H1 (cell line): ENCODE results near the gene LRRC3C. TPM values are rescaled to one million over a fixed set of nuclear protein-coding genes. Genes with fewer than 3 reads are reported as not detected.

ENCODE experiments used
- CTCF ChIA-PET: fragments of 300-600 bp; sonication (Branson Sonifier 250); formaldehyde crosslinking; loops from one replicate; lab custom pipeline; 2021; ENCODE audit not compliant: partially characterized antibody; lab: Charles Lee
- POLR2A ChIA-PET: fragments of 300-600 bp; sonication (Branson Sonifier 250); formaldehyde crosslinking; loops from one replicate; lab custom pipeline; 2021; ENCODE audit warnings: inconsistent platforms; ENCODE audit not compliant: partially characterized antibody; lab: Charles Lee
- DNase-seq, 2 experiments: peaks; one replicate each; pipeline versions ENCODE4 v3.0.0 to v3.0.0-alpha.2; 2010 to 2022; ENCODE audit warnings: low spot score in 2 of 2, low read depth in 1 of 2, mixed read lengths in 1 of 2
- FAIRE-seq: peaks from 2 replicates; lab custom pipeline; 2011; peaks lifted over from hg19 to GRCh38; lab: Jason Lieb, UNC
- H2AFZ ChIP-seq: 2 replicates; pipeline ENCODE4 v1.8.1; 2012; ENCODE audit warnings: low read length, inconsistent platforms
- H2AK5ac ChIP-seq: 2 replicates; pipeline ENCODE4 v1.6.1; 2013; ENCODE audit warnings: low read depth, low read length
- H2BK120ac ChIP-seq: replicated peaks from 2 replicates; pipeline ENCODE3; 2013; ENCODE audit warnings: low read depth, low read length, inconsistent platforms
- H2BK12ac ChIP-seq: 2 replicates; pipeline ENCODE4 v1.6.1; 2013; ENCODE audit warnings: low read depth, low read length
- H2BK15ac ChIP-seq: 2 replicates; pipeline ENCODE4 v1.6.1; 2013; ENCODE audit warnings: low read length
- H2BK20ac ChIP-seq: 2 replicates; pipeline ENCODE4 v1.6.1; 2013; ENCODE audit warnings: low read length
- H2BK5ac ChIP-seq: 2 replicates; pipeline ENCODE4 v1.6.1; 2013; ENCODE audit warnings: low read depth, low read length
- H3K14ac ChIP-seq: 2 replicates; pipeline ENCODE4 v1.6.1; 2013; ENCODE audit warnings: inconsistent platforms; ENCODE audit not compliant: insufficient read length
- H3K18ac ChIP-seq: 2 replicates; pipeline ENCODE4 v1.6.1; 2013; ENCODE audit warnings: low read length; ENCODE audit errors: extremely low read depth
- H3K23ac ChIP-seq: 2 replicates; pipeline ENCODE4 v1.6.1; 2013; ENCODE audit warnings: inconsistent platforms; ENCODE audit not compliant: insufficient read length
- H3K23me2 ChIP-seq: 2 replicates; pipeline ENCODE4 v1.6.1; 2013; ENCODE audit warnings: low read depth, low read length
- H3K27ac ChIP-seq: 2 replicates; pipeline ENCODE4 v1.6.1; 2011; ENCODE audit warnings: low read depth, low read length, inconsistent platforms
- H3K27me3 ChIP-seq, 4 experiments: replicated peaks in 1 of 4; 1 replicate in 1 of 4; 2 replicates in 3 of 4; pipeline versions ENCODE4 v1.6.1 to v1.8.1; 2011 to 2013; ENCODE audit warnings: low read length in 3 of 4, mild to moderate bottlenecking in 3 of 4, inconsistent platforms in 2 of 4, mixed read lengths in 2 of 4, moderate library complexity in 1 of 4; ENCODE audit not compliant: control insufficient read depth in 3 of 4, insufficient read depth in 3 of 4; ENCODE audit errors: extremely low read depth in 1 of 4
- H3K36me3 ChIP-seq, 4 experiments: 2 replicates each; pipeline versions ENCODE4 v1.6.1 to v1.8.1; 2011 to 2013; ENCODE audit warnings: mild to moderate bottlenecking in 4 of 4, low read length in 3 of 4, moderate library complexity in 2 of 4, control low read depth in 1 of 4, inconsistent platforms in 1 of 4; ENCODE audit not compliant: insufficient read depth in 4 of 4, control insufficient read depth in 2 of 4
- H3K4ac ChIP-seq: replicated peaks from 2 replicates; pipeline ENCODE3; 2013; ENCODE audit warnings: low read length, low read depth, mixed read lengths, inconsistent platforms; ENCODE audit not compliant: insufficient read length
- H3K4me1 ChIP-seq, 4 experiments: replicated peaks in 1 of 4; 1 replicate in 1 of 4; 2 replicates in 3 of 4; pipeline versions ENCODE4 v1.6.1 to v1.8.1; 2011 to 2013; ENCODE audit warnings: low read length in 3 of 4, inconsistent platforms in 2 of 4, mixed read lengths in 1 of 4; ENCODE audit not compliant: insufficient read depth in 4 of 4, control insufficient read depth in 3 of 4
- H3K4me2 ChIP-seq, 2 experiments: 2 replicates each; pipeline versions ENCODE4 v1.6.1 to v1.8.1; 2011 to 2013; ENCODE audit warnings: low read depth in 2 of 2, low read length in 2 of 2, control low read depth in 1 of 2, inconsistent platforms in 1 of 2, mild to moderate bottlenecking in 1 of 2; ENCODE audit not compliant: insufficient read depth in 1 of 2
- H3K4me3 ChIP-seq, 4 experiments: fragments of 200-600, 300-600 bp in 1 of 4; sonication (generic), shearing (Covaris generic), sonication (Bioruptor Twin) in 1 of 4; 2 replicates each; pipeline versions ENCODE4 v1.5.1 to v1.8.1; 2011 to 2016; ENCODE audit warnings: low read length in 4 of 4, low read depth in 3 of 4, control low read depth in 2 of 4, inconsistent platforms in 2 of 4, mild to moderate bottlenecking in 2 of 4, mixed read lengths in 1 of 4, moderate library complexity in 1 of 4; ENCODE audit not compliant: insufficient read depth in 2 of 4; ENCODE audit errors: extremely low read depth in 1 of 4
- H3K56ac ChIP-seq: replicated peaks from 2 replicates; pipeline ENCODE3; 2013; ENCODE audit warnings: low read depth, mild to moderate bottlenecking, mixed read lengths, low read length, inconsistent platforms; ENCODE audit not compliant: insufficient read length
- H3K79me1 ChIP-seq: 2 replicates; pipeline ENCODE4 v1.6.1; 2013; ENCODE audit warnings: low read depth, low read length, control low read depth
- H3K79me2 ChIP-seq, 2 experiments: 2 replicates each; pipeline versions ENCODE4 v1.6.1 to v1.8.1; 2012 to 2013; ENCODE audit warnings: low read length in 2 of 2, mild to moderate bottlenecking in 2 of 2, inconsistent platforms in 1 of 2; ENCODE audit not compliant: insufficient read depth in 2 of 2, control insufficient read depth in 1 of 2
- H3K9ac ChIP-seq, 4 experiments: replicated peaks in 1 of 4; 1 replicate in 1 of 4; 2 replicates in 3 of 4; pipeline versions ENCODE4 v1.6.1 to v1.8.1; 2011 to 2013; ENCODE audit warnings: low read depth in 3 of 4, low read length in 3 of 4, control low read depth in 2 of 4, mild to moderate bottlenecking in 2 of 4, moderate library complexity in 2 of 4, inconsistent platforms in 1 of 4; ENCODE audit errors: extremely low read depth in 1 of 4
- H3K9me3 ChIP-seq, 2 experiments: 2 replicates each; pipeline versions ENCODE4 v1.6.1 to v1.8.1; 2012 to 2013; ENCODE audit warnings: mild to moderate bottlenecking in 2 of 2, moderate library complexity in 2 of 2, control low read depth in 1 of 2, inconsistent platforms in 1 of 2, low read depth in 1 of 2, low read length in 1 of 2, mixed read lengths in 1 of 2; ENCODE audit not compliant: insufficient read depth in 2 of 2
- H4K20me1 ChIP-seq, 2 experiments: replicated peaks in 1 of 2; 2 replicates each; pipeline versions ENCODE3 to v1.8.1; 2011 to 2013; ENCODE audit warnings: inconsistent platforms in 2 of 2, low read length in 2 of 2, mild to moderate bottlenecking in 1 of 2; ENCODE audit not compliant: insufficient read depth in 2 of 2, control insufficient read depth in 1 of 2
- H4K5ac ChIP-seq: 2 replicates; pipeline ENCODE4 v1.6.1; 2013; ENCODE audit warnings: low read length, low read depth, mixed read lengths, inconsistent platforms; ENCODE audit not compliant: insufficient read length
- H4K8ac ChIP-seq: 2 replicates; pipeline ENCODE4 v1.8.0; 2013; ENCODE audit warnings: mild to moderate bottlenecking, moderate library complexity, low read length, inconsistent platforms; ENCODE audit not compliant: insufficient read depth; ENCODE audit errors: extremely low read depth
- H4K91ac ChIP-seq: replicated peaks from 2 replicates; pipeline ENCODE3; 2013; ENCODE audit warnings: low read length, mixed read lengths, inconsistent platforms; ENCODE audit not compliant: insufficient read length
- CBX8 ChIP-seq: fragments of 300-800, 300-1000 bp; sonication (generic); IDR thresholded peaks from 2 replicates; pipeline ENCODE4 v1.7.1; 2016; ENCODE audit warnings: low read depth, low read length, borderline replicate concordance
- GTF2F1 ChIP-seq: IDR thresholded peaks from 2 replicates; pipeline ENCODE4 v1.6.1; 2012; ENCODE audit warnings: low read depth, low read length, improper control_type of control experiment, borderline replicate concordance
- KDM4A ChIP-seq: IDR thresholded peaks from one replicate; pipeline ENCODE4 v1.7.1; 2012; ENCODE audit warnings: low read depth, mild to moderate bottlenecking, moderate library complexity, low read length, inconsistent platforms; ENCODE audit not compliant: severe bottlenecking
- KDM5A ChIP-seq: fragments of 200-600 bp; IDR thresholded peaks from 2 replicates; pipeline ENCODE4 v1.7.1; 2012; ENCODE audit warnings: mild to moderate bottlenecking, low read length, inconsistent platforms, mixed read lengths
- NANOG ChIP-seq: IDR thresholded peaks from 2 replicates; pipeline ENCODE4 v1.6.1; 2011; ENCODE audit warnings: low read length, low read depth, mild to moderate bottlenecking, inconsistent platforms; ENCODE audit not compliant: insufficient read depth, poor library complexity, severe bottlenecking
- RBBP5 ChIP-seq: IDR thresholded peaks from 2 replicates; pipeline ENCODE4 v1.7.1; 2012; ENCODE audit warnings: low read depth, mild to moderate bottlenecking, inconsistent platforms, low read length, moderate library complexity, borderline replicate concordance
- RXRA ChIP-seq: IDR thresholded peaks from 2 replicates; pipeline ENCODE4 v1.6.1; 2011; ENCODE audit warnings: low read depth, mild to moderate bottlenecking, low read length, moderate library complexity; ENCODE audit not compliant: insufficient read depth
- WGBS, 2 experiments: shearing (Covaris generic) in 1 of 2; methylation state at CpG; one replicate each; pipeline versions ENCODE4 v1.1.6 to v1.1.7; 2013 to 2015; ENCODE audit warnings: low lambda C conversion rate in 2 of 2, mixed read lengths in 2 of 2, inconsistent platforms in 1 of 2, low coverage in 1 of 2, missing lambda C conversion rate in 1 of 2; ENCODE audit not compliant: insufficient replicate concordance in 2 of 2, insufficient coverage in 1 of 2, insufficient read length in 1 of 2; ENCODE audit errors: extremely low coverage in 1 of 2, missing lambda C conversion rate in 1 of 2; 5-methylcytosine and 5-hydroxymethylcytosine counted together
- long read RNA-seq, 2 experiments: library from RNA in 1 of 2; library from capped mRNA in 1 of 2; stranded (forward); transcript quantifications; one replicate each; pipeline ENCODE4 v2.0.0, GENCODE V29; 2021; ENCODE audit warnings: inconsistent platforms in 1 of 2
- polyA minus RNA-seq, 3 experiments: library from RNA; depleted of rRNA, polyadenylated mRNA; stranded (reverse); fragments of >200 nt; gene quantifications; 1 replicate in 2 of 3; 2 replicates in 1 of 3; pipeline ENCODE4 v1.2.3, GENCODE V29; 2011
- polyA plus RNA-seq, 7 experiments: library from polyadenylated mRNA; depleted of rRNA in 3 of 7; stranded (reverse) in 5 of 7; unstranded in 2 of 7; fragments of >200 nt in 5 of 7; fragments of 200-250 nt in 2 of 7; gene quantifications; 1 replicate in 5 of 7; 2 replicates in 1 of 7; 4 replicates in 1 of 7; pipeline versions ENCODE4 v1.2.1 to v1.2.3, GENCODE V29; 2011 to 2013; ENCODE audit warnings: missing spikeins in 2 of 7, mixed read lengths in 2 of 7
- total RNA-seq: library from RNA; stranded (reverse); fragmentation: NEBNext Ultra II Directional; extraction: Animal tissue kit (Norgen Biotek cat#: 25700); gene quantifications from 2 replicates; pipeline ENCODE4 v1.2.1, GENCODE V29; 2021

The LRRC3C gene, protein sequence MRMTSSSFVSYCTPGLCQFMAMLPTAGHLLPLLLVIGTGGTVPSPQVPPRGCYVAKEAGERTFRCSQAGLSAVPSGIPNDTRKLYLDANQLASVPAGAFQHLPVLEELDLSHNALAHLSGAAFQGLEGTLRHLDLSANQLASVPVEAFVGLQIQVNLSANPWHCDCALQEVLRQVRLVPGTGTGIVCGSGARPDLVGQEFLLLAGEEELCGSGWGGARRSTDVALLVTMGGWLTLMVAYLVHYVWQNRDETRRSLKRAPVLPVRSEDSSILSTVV
- total RNA-seq (not detected in 2 replicates), polyA plus RNA-seq (2011; rRNA removed) (not detected in 2 replicates), polyA minus RNA-seq (2011; rRNA and poly(A)+ RNA removed) (not detected in 2 replicates)
- polyA plus RNA-seq (2011; cell fraction: cytosol; rRNA removed), result not detected
- polyA plus RNA-seq (2011; cell fraction: nucleus; rRNA removed), result not detected
- not detected in 4 replicates for polyA plus RNA-seq (2012, experiment 1 of 2)
- polyA plus RNA-seq (2012, experiment 2 of 2), result not detected
- polyA plus RNA-seq (2013, experiment 1 of 2), result not detected
- not detected for polyA plus RNA-seq (2013, experiment 2 of 2)
- not detected for polyA minus RNA-seq (2011; cell fraction: cytosol; rRNA and poly(A)+ RNA removed)
- polyA minus RNA-seq (2011; cell fraction: nucleus; rRNA and poly(A)+ RNA removed), result not detected
- long read RNA-seq, experiment 1, result 0 reads
- long read RNA-seq, experiment 2, result 0 reads

DNA sequence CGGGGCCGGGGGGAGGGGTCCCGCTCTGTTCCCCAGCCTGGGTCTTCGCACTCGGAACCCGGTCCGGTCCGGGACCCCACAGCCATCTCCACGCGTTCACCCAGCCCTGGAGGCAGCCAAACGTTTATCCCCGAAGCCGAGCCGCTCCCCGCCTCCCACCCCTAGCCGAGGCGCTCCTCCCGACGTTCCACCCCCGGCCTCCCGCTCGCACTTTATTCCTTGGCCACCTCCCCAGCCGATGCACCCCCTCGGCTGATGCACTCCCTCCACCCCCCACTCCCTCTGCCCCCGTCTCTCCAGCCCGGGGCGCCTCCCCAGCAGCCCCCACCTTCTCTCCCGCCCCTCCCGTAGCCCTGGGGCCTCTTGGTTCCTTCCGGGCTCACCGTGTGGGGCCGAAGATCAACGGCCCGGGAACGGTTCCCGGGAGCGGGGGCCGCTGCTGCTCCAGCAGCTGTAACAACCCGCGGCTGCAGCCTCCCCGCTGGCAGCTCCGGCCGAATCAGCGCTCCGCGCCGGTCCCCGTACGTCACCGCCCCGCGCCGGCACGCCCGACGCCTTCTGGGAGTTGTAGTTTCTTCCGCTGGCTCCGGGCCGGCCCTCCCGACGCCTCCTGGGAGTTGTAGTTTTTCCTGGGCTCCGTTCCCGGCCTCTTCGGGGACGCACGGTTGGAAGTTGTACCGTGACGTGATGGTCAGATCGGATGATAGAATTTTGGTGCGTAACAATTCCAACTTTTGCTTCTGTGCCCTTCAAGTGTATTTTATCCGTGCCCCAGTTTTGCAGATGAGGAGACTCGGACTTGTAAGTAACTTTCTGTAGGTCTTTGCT is at the start of gene LRRC3C, which contains the start of gene ORMDL3:
TSS of gene LRRC3C (plus strand) at position 632 of the 828 bp plus-strand sequence. CDS start 13,792 bp downstream, outside the sequence.
TSS of gene ORMDL3 (minus strand) at position 501 of the 828 bp plus-strand sequence. CDS start 3,398 bp downstream, outside the sequence.
- Histone ChIP-seq H2BK12ac (no peak within 1 kb of the TSS; the same call in 1 of the 2 replicates), H3K23ac (no peak within 1 kb of the TSS), H2BK20ac (no peak within 1 kb of the TSS), H3K79me2 (peaks cover 0 to 30% of the 10 kb centered on the region in 2 experiments; a peak in 2 of 4 replicates), H3K14ac (no peak within 1 kb of the TSS), H4K91ac (peak within 1 kb of the TSS; percentile 57), H2AFZ (peak within 1 kb of the TSS; percentile 89), H3K23me2 (peaks cover 8% of the 10 kb centered on the region; the same call in 1 of the 2 replicates), H4K20me1 (peaks cover 18 to 19% of the 10 kb centered on the region in 2 experiments), H3K9me3 (no peaks in the 10 kb centered on the region), H3K27me3 (no peaks in the 10 kb centered on the region), H2AK5ac (no peak within 1 kb of the TSS), H3K79me1 (peaks cover 13% of the 10 kb centered on the region), H2BK120ac (no peak within 1 kb of the TSS), H3K9ac (peak within 1 kb of the TSS; percentile 63 to 79 (median 74)), H3K27ac (peak within 1 kb of the TSS; percentile 64; the same call in 1 of the 2 replicates), H3K36me3 (peaks cover 8 to 14% (median 14%) of the 10 kb centered on the region in 4 experiments; a peak in 7 of 8 replicates), H3K4me1 (peaks cover 9 to 26% (median 14%) of the 10 kb centered on the region in 4 experiments), H2BK5ac (peak within 1 kb of the TSS; percentile 62), H3K4ac (no peak within 1 kb of the TSS), H2BK15ac (no peak within 1 kb of the TSS; the same call in 1 of the 2 replicates), H3K18ac (peak within 1 kb of the TSS; percentile 19; the same call in 1 of the 2 replicates), H4K5ac (peak within 1 kb of the TSS; percentile 72), H3K56ac (peak within 1 kb of the TSS; percentile 50), H3K4me3 (peak within 1 kb of the TSS; percentile 75 to 94 (median 86)), H3K4me2 (peak within 1 kb of the TSS; percentile 82 to 89), H4K8ac (peak within 1 kb of the TSS; percentile 72)
- CTCF ChIA-PET, result interaction anchor here (1.3 to 1.5 kb wide), 2 partner anchors 8 to 12 kb away, joined by 5 to 6 read pairs; no protein-coding TSS in a partner anchor
- DNase-seq (peak; percentile 74 to 98), FAIRE-seq (peak; percentile 19)
- WGBS, 2 experiments, result 1% methylated on average over 34 of the region's 72 CpGs; no CpG with 5 or more reads in 1 of the 2 experiments
- POLR2A ChIA-PET, result interaction anchor here (1.0 to 2.8 kb wide), 8 partner anchors 10 to 347 kb away, joined by 3 to 10 read pairs (median 5); partner anchors contain the start of gene PSMD3
- no peak for TF ChIP-seq RXRA
- TF ChIP-seq NANOG, result peak; percentile 40
- TF ChIP-seq KDM5A, result no peak
- TF ChIP-seq KDM4A, result peak; percentile 100
- no peak for TF ChIP-seq CBX8
- 0 out of 2 replicates have a peak, but pooled peaks have one; percentile 23 for TF ChIP-seq RBBP5
- no peak for TF ChIP-seq GTF2F1
